OCI-LY1 (cell line): ENCODE measurements around the gene LDLRAD4.
A peak's percentile ranks its signal among the peaks of the same experiment; 100 is the strongest.

Experiments
- EZH2 ChIP-seq: fragments of 200-600 bp; sonication (generic), shearing (Covaris generic); IDR thresholded peaks from 2 replicates; pipeline ENCODE4 v1.8.0; 2017; ENCODE audit warnings: borderline replicate concordance, mixed run types, mild to moderate bottlenecking, antibody characterized with exemption, low read length, moderate library complexity, mixed read lengths
- TF ChIP-seq, protein P1 (sequence below): fragments of 200-600 bp; sonication (generic), shearing (Covaris generic); IDR thresholded peaks from 2 replicates; pipeline ENCODE4 v1.5.1; 2017; ENCODE audit warnings: mild to moderate bottlenecking, antibody characterized with exemption, low read length, moderate library complexity, mixed read lengths

DNA sequence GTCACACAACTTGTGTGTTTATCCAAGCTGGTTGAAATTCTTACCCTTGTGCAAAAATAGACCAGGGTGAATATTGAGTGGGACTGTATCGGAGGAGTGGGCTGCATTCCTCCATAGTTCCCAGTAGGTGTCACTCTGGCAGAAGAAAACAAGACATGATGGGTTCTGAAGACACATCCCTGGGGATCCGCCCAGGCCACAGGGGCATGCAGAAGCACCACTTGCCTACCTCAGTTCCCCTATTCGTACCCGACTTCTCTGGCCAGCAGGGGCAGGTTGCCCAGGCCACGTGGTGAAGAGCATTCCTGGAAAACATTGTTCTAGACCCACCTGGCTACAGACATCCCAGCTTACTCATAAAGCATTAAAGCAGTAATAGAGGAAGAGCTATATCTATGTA, 339.6 kb downstream of the LDLRAD4 start:
- TF ChIP-seq, protein P1, sequence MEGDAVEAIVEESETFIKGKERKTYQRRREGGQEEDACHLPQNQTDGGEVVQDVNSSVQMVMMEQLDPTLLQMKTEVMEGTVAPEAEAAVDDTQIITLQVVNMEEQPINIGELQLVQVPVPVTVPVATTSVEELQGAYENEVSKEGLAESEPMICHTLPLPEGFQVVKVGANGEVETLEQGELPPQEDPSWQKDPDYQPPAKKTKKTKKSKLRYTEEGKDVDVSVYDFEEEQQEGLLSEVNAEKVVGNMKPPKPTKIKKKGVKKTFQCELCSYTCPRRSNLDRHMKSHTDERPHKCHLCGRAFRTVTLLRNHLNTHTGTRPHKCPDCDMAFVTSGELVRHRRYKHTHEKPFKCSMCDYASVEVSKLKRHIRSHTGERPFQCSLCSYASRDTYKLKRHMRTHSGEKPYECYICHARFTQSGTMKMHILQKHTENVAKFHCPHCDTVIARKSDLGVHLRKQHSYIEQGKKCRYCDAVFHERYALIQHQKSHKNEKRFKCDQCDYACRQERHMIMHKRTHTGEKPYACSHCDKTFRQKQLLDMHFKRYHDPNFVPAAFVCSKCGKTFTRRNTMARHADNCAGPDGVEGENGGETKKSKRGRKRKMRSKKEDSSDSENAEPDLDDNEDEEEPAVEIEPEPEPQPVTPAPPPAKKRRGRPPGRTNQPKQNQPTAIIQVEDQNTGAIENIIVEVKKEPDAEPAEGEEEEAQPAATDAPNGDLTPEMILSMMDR: peak; percentile 100
- TF ChIP-seq EZH2: no peak
